Measurements from ENCODE around the gene ZNF618.
"Not testable (repeated sequence)": the region's sequence is repeated elsewhere in the genome, so short reads cannot be mapped to it uniquely, and the experiment has no call there.

ZNF618 gene

DNA sequence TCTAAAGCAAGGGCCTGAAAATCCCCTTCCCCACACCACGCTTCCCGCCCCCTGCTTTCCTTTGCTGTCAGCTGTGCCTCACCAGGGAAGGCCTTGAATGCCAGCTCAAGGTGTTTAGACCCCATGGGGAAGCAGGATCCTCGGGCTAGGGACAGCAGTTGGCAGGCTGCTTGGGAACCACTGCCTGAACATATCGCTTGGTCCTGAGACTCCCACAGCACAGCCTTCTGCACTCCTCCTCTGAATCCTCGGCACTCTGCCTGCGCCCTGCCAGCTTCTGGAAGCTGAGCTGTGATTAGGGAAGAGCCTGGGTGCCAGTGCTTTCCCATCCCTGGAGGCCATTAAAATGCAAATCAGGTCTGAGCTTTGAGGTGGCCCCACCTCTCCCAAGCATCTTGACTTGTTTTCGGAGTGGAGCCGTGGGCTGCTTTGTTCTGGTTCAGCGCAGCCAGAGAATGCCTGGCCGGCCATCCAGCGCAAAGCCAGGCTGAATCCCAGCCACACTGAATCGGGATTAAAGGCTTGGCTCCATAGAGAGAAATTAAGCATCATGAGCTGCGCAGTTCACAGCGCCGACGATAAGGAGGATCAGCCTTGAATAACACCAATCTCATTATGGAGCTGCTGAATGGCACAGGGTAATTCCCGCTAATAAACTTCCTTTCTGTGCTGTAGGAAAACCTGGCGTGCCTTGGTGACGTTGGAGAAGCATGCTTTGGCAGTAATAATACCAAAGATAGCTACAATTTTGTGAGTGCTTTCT, 162.0 kb downstream of the ZNF618 start:
- DNase-seq (ENCODE audit: low read depth in 3 of 3): no peak

DNA sequence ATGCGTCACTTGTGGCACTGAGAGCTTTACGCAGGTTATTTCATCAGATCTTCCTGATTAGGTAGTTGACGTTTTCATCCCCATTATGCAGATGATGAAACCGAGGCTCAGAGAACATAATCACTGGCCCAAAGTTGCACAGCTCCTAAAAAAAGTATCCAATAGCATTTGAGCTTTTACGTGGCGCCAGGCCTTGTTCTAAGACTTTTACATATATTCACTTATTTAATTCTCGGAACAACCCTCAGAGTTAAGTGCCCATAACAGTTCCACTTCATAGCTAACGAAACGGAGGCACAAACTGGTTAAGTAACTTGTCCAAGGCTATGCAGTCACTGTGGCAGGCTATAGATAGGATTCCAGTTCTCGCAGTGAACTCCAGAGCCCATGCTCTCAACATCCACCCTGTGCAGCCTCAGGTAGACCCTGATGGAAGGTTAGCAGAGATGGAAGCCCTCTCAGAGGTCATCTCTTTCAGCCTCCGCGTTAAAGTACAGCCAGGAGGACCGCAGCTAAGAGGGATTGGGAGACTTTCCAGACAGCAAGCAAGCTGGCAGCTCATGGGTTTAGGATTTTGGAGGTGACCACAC, 162.7 kb downstream of the ZNF618 start:
- DNase-seq (ENCODE audit: low read depth in 3 of 3): no peak

DNA sequence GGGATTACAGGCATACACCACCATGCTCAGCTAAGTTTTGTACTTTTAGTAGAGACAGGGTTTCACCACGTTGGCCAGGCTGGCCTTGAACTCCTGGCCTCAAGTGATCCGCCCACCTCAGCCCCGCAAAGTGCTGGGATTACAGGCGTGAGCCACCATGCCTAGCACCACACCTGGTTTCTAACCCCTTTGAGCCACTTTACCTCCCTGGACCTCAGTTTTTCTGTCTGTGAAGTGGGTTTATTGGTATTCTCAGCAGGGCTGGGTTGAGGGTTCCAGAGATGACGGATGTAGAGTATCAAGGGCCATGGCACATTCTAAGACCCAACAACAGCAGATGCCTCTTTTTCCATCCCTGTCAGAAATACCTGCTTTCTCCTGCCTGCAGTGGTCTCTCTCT, 163.4 kb downstream of the ZNF618 start:
- no peak for DNase-seq (ENCODE audit: low read depth in 3 of 3)

DNA sequence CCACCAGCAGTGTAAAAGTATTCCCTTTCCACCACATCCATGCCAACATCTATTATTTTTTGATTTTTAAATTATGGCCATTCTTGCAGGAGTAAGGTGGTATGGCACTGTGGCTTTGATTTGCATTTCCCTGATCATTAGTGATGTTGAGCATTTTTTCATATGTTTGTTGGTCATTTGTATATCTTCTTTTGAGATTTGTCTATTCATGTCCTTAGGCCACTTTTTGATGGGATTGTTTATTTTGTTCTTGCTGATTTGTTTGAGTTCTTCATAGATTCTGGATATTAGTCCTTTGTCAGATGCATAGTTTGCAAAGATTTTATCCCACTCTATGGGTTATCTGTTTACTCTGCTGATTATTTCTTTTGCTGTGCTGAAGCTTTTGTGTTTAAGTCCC, 167.6 kb downstream of the ZNF618 start:
- not testable (repeated sequence) for DNase-seq (ENCODE audit: low read depth in 3 of 3)

DNA sequence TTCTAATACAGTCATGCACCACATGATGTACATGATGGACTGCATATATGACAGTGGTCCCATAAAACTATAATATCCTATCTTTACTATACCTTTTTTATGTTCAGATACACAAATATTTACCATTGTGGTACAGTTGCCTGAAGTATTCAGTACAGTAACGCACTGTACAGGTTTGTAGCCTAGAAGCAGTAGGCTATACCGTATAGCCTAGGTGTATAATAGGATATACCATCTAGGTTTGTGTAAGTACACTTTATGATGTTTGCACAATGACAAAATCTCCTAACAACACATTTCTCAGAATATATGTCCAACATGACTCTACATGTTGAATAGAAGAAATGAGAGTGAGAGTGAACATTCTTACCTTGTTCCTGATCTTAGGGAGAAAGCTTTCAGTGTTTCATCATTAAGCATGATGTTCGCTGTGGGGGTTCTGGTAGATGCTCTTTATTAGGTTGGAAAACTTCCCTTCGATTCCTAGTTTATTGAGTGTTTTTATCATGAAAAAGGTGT, 170.2 kb downstream of the ZNF618 start:
- no peak for DNase-seq (ENCODE audit: low read depth in 3 of 3)

DNA sequence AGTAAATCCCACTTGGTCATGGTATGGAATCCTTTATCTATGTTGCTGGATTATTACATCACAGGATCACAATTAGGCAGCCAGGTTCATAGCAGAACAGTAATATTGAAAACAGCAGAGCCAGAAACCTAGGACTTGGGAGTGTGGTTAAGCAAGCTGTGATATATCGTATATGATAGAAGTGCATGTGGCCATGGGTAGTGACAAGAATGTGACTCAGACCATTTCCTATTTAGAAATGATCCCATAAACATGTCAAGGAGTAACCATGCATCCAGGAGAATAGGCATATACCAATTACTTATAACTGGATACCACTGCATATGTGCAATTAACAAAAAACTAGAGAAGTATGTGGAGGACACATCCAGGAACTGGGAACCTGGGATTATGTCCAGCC, 170.8 kb downstream of the ZNF618 start:
- DNase-seq (ENCODE audit: low read depth in 3 of 3): no peak

DNA sequence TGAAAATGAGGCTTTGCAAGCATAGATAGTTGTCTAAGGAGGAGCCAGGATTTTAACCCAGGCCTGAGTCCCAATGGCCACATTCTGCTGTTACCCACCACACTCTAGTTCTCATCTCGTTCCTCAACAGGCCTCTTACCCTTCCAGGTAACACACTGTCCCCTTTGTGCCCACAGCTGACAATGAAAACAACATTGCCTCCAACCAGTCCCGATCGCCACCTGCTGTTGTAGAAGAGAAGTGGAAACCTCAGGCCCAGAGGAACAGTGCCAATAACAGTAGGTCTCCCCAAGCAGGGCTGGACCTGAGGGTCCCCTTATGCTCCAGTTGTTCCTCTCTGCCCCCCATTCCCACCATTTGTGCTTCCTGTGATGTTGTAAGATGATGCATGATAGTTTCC, 171.6 kb downstream of the ZNF618 start:
- DNase-seq (ENCODE audit: low read depth in 3 of 3): no peak

DNA sequence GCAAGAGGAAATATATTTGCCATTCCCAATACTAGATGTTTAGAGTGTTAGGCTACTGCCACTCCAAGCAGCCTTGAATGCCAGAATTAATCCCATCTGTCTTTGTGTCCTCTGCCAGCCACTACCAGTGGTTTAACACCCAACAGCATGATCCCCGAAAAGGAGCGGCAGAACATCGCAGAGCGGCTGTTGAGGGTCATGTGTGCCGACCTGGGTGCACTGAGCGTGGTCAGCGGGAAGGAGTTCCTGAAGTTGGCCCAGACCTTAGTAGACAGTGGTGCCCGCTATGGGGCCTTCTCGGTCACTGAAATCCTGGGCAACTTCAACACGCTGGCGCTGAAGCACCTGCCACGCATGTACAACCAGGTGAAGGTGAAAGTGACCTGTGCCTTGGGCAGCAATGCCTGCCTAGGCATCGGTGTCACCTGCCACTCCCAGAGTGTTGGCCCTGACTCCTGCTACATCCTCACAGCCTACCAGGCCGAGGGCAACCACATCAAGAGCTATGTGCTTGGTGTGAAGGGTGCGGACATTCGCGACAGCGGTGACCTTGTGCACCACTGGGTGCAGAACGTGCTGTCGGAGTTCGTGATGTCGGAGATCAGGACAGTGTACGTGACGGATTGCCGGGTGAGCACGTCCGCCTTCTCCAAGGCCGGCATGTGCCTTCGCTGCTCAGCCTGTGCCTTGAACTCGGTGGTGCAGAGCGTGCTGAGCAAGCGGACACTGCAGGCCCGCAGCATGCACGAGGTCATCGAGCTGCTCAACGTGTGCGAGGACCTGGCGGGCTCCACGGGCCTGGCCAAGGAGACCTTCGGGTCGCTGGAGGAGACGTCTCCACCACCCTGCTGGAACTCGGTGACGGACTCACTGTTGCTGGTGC, 172.7 kb downstream of the ZNF618 start:
- DNase-seq (ENCODE audit: low read depth in 3 of 3): no peak

DNA sequence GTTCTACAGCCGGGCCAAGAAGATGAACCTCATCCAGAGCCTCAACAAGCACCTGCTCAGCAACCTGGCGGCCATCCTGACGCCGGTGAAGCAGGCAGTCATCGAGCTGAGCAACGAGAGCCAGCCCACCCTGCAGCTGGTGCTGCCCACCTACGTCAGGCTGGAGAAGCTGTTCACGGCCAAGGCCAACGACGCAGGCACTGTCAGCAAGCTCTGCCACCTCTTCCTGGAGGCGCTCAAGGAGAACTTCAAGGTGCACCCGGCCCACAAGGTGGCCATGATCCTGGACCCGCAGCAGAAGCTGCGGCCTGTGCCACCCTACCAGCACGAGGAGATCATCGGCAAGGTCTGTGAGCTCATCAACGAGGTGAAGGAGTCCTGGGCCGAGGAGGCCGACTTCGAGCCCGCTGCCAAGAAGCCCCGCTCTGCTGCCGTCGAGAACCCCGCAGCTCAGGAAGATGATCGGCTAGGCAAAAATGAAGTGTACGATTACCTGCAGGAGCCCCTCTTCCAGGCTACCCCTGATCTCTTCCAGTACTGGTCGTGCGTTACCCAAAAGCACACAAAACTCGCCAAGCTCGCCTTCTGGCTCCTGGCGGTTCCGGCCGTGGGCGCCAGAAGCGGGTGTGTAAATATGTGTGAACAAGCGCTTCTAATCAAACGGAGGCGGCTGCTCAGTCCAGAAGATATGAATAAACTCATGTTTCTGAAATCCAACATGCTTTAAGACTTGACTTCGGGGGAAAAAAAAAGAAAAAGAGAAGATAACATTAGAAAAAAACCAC, 173.5 kb downstream of the ZNF618 start:
- no peak for DNase-seq (ENCODE audit: low read depth in 3 of 3)

DNA sequence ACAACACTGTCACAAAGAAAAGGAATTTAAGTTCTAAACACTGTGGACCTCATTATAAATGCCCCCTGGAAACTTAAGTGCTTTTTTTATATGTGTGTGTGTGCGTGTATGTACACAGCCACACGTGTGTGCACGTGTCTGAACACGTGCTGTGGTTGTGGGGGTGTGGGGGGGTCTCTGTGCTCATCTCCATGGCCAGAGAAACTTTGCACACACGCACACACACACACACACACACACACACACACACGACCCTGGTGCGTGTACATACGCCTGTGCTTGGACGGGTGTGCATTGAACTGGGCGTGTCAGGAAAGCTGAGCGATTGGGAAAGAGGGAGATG, 174.1 kb downstream of the ZNF618 start:
- DNase-seq (ENCODE audit: low read depth in 3 of 3): no peak

DNA sequence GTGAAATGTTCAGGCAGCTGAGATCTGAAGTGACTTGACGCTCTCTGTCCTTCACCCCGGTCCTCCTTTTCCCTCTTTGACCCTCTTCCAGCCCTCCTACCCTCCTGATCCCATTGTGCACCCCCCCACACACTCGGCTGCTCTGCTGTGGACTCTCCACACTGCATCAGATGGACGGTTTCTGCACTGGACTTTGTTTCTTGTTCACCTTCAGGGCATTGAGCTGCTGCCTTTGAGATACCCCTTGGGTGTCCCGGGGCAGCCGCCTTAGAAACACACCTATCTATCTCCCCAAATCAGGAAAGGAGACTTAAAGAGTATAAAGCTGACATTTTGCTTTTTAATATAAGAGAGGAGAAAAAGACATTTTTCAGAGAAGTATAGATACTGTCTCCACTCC, 174.5 kb downstream of the ZNF618 start:
- no peak for DNase-seq (ENCODE audit: low read depth in 3 of 3)

DNA sequence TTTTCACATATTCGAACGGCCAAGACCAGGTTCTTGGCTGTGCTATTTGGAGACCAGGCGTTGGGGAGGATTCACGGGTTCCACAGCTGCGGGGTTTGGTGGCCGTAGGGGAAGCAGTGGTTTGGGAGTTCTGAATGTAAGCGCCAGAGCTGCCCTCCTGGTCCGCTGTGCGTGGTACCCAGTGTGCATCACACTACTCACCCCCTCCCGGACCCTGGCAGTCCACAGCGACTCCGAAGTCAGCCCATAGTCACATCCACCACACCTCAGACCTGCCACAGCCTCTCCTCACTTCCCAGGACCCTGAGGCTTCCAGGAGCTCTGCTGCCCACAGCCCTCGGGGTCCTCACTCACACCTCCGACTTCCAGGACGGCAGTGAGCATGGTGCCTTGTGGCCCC, 175.2 kb downstream of the ZNF618 start:
- DNase-seq (ENCODE audit: low read depth in 3 of 3): no peak

DNA sequence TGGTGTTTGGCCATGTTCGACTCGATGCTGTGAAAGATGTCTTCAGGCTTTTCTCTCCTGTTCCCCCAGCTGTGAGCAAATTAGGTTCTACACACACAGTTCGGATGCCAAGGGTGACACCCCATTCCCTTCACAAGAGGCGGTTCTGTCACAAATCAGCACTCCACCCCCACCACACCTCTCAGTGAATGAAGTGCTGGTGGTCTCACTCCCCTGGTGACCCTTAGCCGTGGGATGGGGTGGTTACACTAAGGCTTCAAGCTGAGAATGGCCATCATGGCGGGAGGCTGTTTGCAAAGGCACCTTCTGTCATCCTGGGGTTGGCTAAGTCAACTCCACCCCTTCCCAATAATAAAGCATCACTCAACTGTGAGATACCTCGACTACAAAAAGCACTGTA, 175.6 kb downstream of the ZNF618 start:
- DNase-seq (ENCODE audit: low read depth in 3 of 3): no peak

DNA sequence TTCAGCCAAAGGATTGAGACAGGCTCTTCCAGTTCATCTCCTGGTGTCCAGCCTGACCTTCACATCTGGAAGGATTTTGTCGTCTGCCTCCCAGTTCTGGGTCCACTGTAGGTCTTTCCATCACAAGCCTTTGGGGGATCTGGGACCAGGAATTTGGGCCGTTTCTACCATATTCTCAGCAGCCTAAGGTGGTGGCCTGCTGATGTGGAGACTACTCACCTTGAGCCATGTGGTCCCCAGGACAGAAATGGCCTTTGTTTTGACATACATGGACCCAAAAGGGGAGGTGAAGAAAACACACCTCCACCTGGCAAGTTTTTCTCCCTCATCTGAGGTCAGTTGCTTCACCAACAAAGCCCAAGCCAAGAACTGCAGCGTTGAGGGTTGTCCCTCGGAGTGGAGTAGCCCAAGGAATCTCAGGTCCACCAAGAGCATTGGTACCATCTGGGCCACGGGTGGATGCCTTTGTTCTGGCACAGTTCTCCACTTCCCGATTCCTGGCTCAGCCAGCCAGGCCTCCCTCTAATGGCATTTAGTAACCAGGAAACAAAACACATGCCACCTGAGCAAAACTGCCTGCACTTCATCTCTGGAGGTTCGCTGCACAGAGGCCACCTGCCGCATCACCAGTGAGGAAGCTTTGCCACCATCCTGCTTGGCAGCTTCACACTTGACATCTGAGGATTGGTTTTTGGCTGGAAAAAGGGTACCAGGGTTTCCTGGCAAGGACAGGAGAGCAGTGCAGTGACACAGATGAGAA, 177.3 kb downstream of the ZNF618 start:
- DNase-seq (ENCODE audit: low read depth in 3 of 3): no peak

DNA sequence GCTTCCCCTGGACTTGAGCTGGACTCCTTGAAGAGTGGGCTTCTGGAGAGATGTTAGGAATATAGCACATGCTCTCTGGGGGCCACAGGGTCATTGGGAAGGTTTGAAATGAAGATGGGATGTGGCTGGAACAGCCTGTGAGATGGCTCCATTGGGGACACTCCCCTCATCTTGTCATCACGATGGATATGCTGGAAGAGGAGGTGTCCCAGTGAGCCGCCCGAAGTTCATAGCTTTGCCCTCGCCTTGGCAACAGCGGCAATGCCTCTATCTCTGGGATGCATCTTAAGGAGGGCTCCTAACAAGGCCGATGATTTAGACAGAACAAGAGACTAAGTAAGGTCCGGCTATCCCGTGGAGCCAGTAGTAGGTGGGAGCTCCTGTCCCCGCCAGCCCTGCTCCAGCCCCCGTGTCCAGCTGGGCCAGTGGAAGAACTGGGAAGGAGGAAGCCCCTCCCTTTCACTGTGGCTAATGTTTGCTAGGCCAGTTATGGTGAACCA, 178.1 kb downstream of the ZNF618 start:
- no peak for DNase-seq (ENCODE audit: low read depth in 3 of 3)

DNA sequence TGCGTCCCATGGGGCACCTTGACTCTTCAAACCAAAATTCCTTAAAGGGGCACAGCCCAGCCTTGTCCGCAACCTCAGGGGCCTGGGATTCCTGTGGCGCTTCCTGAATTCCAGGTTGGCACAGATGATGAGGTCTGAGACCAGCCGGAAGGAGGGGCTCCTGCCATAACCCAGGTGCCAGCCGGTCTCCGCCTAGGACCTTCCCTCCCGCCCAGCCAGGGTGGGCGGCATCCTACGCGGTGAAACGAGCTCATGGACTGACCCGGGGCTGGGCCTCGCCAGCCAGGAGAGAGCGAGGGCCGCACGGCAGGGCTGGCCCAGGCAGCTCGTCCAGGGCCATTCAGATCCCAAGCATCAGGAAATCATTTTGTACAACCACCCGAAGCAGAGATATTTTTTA, 179.0 kb downstream of the ZNF618 start:
- no peak for DNase-seq (ENCODE audit: low read depth in 3 of 3)

DNA sequence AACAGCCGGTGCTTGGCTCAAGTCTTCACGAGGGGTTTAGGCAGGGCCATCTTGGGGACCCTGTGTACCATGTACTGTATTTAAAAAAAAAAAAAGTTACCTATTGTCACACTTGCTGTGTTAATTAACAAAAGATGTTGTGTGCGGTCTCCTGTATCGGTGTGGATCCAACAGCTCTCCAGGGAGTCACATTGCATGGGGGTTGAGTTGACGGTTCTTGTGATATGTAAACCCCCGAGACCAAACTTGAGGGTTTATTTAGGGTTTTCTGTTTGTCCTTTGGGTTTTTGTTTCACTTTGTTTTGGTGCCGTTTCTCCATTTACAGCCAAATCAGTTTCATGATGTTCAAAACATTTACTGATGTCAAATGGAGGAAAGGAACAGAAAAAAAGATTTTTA, 179.8 kb downstream of the ZNF618 start:
- no peak for DNase-seq (ENCODE audit: low read depth in 3 of 3)

DNA sequence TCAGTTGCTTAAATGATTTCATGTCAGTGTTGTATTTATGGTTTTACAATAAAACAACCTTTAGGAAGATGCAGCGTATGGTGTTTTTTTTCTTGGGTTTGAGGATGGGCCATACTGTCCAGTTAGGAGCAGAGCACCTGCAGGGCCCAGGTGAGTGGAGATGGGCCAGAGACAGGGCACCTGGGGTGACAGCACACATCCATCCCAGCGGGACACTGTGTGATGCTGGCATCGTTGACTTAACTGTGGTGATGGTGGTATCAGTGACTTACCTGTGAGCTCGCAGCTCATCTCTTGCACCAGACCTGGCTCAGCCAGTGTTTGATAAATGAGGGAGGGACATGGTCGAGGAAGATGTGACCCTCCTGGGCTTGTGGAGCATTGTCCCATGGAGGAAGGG, 180.4 kb downstream of the ZNF618 start:
- no peak for DNase-seq (ENCODE audit: low read depth in 3 of 3)

DNA sequence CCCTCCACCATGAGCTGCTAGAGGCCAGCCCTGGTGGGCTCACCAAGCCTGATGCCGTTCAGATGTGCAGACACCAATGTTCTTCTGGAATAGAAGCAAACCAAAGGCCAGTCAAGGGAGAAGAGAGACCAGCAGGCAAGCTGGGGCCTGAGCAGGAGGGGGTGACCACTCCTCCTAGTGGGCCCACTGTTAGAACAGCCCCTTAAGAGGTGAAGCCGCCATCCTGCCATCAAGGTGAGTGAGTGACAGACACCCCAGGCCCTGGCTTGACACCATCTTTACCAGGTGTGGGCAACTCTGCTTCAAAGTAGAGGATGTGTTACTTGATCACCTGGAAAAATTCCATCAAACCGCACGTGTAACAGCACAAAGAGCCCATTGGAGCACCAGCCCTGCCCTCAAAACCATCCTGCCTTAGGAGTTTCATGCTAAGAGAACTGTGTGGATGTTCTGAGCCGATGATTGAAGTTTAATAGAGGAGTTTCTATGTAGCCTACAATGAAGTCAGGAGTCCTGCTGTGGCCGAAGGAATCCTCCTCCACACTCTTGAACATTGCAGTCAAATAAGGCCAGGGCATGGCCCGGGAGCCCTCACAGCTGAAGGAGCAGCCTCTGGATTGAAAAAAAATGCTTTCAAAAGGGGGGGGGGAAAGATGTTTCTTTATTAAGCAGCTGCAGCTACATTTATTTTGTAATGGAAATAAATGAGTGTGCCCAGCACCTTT, 181.2 kb downstream of the ZNF618 start:
- DNase-seq (ENCODE audit: low read depth in 3 of 3): no peak

DNA sequence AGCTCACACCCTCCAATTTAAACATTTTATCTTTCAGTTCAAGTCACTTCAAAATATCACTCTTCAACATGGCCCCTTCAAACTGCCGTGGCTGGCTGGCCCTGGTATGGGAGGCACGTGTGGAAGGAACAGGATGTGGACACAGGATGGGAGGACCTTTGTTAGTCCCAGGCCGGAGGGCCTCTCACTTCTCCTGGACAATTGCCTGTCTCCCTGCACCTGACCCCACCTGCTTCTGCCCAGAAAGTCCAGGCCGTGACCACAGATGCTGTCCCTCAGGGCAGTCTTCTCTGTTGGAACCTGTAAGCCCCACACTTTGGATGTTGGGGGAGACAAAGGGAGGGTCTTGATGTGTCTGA, 182.6 kb downstream of the ZNF618 start:
- DNase-seq (ENCODE audit: low read depth in 3 of 3): no peak

Data from stimulated activated CD4-positive, alpha-beta T cell treated with anti-CD3 and anti-CD28 coated beads, TNF-alpha, amount 100 ng/mL, for 24 hours (primary cell).